Measurements from ENCODE around the gene RAB44.

The RAB44 gene

GRCh38 chr6:36655085-36655724, 42.4 kb upstream of the RAB44 start:
- TF ChIP-seq CTCF (IDR thresholded peaks at IDR 0.05; ENCODE audit: low read depth, low read length): no peak

GRCh38 chr6:36656441-36656840, 41.2 kb upstream of the RAB44 start:
- no peak for TF ChIP-seq CTCF (IDR thresholded peaks at IDR 0.05; ENCODE audit: low read depth, low read length)
- H3K4me3 ChIP-seq (replicated peaks in 1 of 2; ENCODE audit: low read depth in 2 of 2, low read length in 2 of 2): no peak overlapping the region
- DNase-seq (ENCODE audit: low read depth in 2 of 2): no peak

More at GRCh38 chr6:36655085-36655724, 42.4 kb upstream of the RAB44 start:
- DNase-seq (ENCODE audit: low read depth in 2 of 2): no peak
- no peak overlapping the region for H3K4me3 ChIP-seq (replicated peaks in 1 of 2; ENCODE audit: low read depth in 2 of 2, low read length in 2 of 2)

GRCh38 chr6:36657271-36657670, 40.4 kb upstream of the RAB44 start:
- no peak for DNase-seq (ENCODE audit: low read depth in 2 of 2)
- TF ChIP-seq CTCF (IDR thresholded peaks at IDR 0.05; ENCODE audit: low read depth, low read length): no peak
- H3K4me3 ChIP-seq (replicated peaks in 1 of 2; ENCODE audit: low read depth in 2 of 2, low read length in 2 of 2): no peak overlapping the region

- DNase-seq (ENCODE audit: low read depth in 2 of 2): peak in 1 of 2 donors; percentile 69
- no peak for TF ChIP-seq CTCF (IDR thresholded peaks at IDR 0.05; ENCODE audit: low read depth, low read length)
- no peak overlapping the region for H3K4me3 ChIP-seq (replicated peaks in 1 of 2; ENCODE audit: low read depth in 2 of 2, low read length in 2 of 2)
Observed at GRCh38 chr6:36657942-36658544, 39.6 kb upstream of the RAB44 start.

GRCh38 chr6:36659271-36659670, 38.4 kb upstream of the RAB44 start:
- no peak for TF ChIP-seq CTCF (IDR thresholded peaks at IDR 0.05; ENCODE audit: low read depth, low read length)
- peak; percentile 94 to 97 for DNase-seq (ENCODE audit: low read depth in 2 of 2)
- H3K4me3 ChIP-seq (replicated peaks in 1 of 2; ENCODE audit: low read depth in 2 of 2, low read length in 2 of 2): no peak overlapping the region

GRCh38 chr6:36660771-36661471, 36.7 kb upstream of the RAB44 start:
- no peak for TF ChIP-seq CTCF (IDR thresholded peaks at IDR 0.05; ENCODE audit: low read depth, low read length)
- DNase-seq (ENCODE audit: low read depth in 2 of 2): peak in 1 of 2 donors; percentile 47
- no peak overlapping the region for H3K4me3 ChIP-seq (replicated peaks in 1 of 2; ENCODE audit: low read depth in 2 of 2, low read length in 2 of 2)

Measured in cardiac fibroblast (primary cell).